AG09309 (cell line): ENCODE measurements around the gene CSTPP1.

Source experiments
- DNase-seq: peaks from one replicate; pipeline ENCODE4 v3.0.0-alpha.2; 2010; ENCODE audit warnings: low read depth
- H3K4me3 ChIP-seq: 2 replicates; pipeline ENCODE4 v1.5.1; 2011; ENCODE audit warnings: mild to moderate bottlenecking, low read depth, low read length, moderate library complexity; ENCODE audit not compliant: control insufficient read depth
- TF ChIP-seq, protein P1 (sequence below): IDR thresholded peaks from 2 replicates; pipeline ENCODE4 v1.5.1; 2011; ENCODE audit warnings: mild to moderate bottlenecking, low read depth, low read length, inconsistent platforms; ENCODE audit not compliant: insufficient read depth, control insufficient read depth; ENCODE audit errors: missing control alignments

CSTPP1 gene

DNA sequence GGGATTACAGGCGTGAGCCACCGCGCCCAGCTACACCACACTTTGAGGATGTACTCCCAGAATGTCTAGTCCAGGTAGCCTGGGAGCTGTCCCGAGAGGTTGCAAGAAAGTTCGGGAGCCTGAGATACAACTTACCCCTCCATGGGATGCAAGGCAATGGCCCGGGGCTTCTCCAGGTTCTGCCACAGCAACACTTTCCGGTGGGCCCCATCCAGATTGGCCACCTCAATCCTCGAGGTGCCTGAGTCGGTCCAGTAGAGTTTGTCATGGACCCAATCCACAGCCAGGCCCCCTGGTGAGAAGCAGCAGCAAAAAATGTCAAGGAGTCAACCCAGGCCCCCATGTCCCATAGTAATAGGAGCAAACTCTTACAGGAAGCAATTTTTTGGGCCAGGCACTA lies 43.7 kb upstream of the CSTPP1 start:
- no peak overlapping the region for H3K4me3 ChIP-seq
- no peak for DNase-seq
- TF ChIP-seq, protein P1, sequence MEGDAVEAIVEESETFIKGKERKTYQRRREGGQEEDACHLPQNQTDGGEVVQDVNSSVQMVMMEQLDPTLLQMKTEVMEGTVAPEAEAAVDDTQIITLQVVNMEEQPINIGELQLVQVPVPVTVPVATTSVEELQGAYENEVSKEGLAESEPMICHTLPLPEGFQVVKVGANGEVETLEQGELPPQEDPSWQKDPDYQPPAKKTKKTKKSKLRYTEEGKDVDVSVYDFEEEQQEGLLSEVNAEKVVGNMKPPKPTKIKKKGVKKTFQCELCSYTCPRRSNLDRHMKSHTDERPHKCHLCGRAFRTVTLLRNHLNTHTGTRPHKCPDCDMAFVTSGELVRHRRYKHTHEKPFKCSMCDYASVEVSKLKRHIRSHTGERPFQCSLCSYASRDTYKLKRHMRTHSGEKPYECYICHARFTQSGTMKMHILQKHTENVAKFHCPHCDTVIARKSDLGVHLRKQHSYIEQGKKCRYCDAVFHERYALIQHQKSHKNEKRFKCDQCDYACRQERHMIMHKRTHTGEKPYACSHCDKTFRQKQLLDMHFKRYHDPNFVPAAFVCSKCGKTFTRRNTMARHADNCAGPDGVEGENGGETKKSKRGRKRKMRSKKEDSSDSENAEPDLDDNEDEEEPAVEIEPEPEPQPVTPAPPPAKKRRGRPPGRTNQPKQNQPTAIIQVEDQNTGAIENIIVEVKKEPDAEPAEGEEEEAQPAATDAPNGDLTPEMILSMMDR = no peak

DNA sequence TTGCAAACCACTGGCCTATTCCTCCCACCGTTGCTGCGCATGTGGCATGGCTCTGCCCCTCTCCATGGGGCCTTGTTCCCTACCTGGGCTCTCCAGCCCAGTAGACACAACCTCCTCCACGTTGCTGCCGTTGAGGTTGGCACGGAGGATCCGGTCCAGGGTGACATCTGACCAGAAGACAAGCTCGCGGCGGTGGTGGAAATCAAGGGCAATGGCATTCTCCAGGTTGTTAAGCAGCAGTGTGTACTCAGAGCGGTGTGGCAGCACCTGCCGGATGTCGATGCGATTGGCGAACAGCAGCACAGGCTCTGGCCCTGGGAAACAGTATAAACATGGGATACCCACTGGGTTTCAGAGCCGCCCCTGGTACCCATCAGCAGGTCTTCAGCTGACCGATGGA lies 42.1 kb upstream of the CSTPP1 start:
- H3K4me3 ChIP-seq = no peak overlapping the region
- DNase-seq = no peak
- TF ChIP-seq, protein P1 = no peak

DNA sequence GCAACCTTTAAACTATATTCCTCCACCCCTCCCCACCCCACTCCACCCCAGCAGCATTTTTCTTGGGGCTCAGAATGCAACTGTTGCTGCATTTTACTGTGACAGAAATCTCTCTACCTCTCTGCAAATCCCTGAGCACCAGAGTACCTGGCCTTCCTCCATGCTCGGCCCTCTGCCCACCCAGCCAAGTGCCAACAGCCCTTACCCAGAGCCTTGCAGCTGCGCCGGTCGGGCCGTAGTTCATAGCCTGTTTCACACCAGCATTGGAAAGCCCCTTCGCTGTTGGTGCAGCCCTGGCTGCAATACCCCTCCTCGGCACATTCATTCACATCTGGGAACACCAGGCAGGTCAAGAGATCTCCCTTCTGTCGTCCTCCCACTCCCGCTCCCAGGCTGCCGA lies 41.6 kb upstream of the CSTPP1 start:
- no peak overlapping the region for H3K4me3 ChIP-seq
- TF ChIP-seq, protein P1 = no peak
- no peak for DNase-seq

DNA sequence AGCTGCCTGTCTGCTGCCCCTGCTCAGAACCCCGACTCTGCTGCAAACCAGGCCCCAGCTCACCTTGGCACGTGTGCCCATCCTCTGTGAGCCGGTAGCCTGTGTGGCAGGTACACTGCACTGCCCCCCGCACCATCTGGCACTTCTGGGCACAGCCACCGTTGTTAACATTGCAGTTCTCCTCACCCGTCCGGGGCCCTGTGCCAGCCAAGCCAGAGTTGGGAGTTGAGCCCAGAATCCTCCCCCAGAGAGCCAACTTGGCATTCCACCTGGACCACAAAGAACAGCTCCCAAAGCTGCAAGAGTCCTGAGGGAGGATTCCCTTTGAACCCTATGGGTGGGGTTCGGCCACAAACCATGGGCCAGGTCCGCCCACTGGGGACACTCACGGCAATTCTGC lies 40.7 kb upstream of the CSTPP1 start:
- TF ChIP-seq, protein P1 = no peak
- H3K4me3 ChIP-seq = no peak overlapping the region
- no peak for DNase-seq

DNA sequence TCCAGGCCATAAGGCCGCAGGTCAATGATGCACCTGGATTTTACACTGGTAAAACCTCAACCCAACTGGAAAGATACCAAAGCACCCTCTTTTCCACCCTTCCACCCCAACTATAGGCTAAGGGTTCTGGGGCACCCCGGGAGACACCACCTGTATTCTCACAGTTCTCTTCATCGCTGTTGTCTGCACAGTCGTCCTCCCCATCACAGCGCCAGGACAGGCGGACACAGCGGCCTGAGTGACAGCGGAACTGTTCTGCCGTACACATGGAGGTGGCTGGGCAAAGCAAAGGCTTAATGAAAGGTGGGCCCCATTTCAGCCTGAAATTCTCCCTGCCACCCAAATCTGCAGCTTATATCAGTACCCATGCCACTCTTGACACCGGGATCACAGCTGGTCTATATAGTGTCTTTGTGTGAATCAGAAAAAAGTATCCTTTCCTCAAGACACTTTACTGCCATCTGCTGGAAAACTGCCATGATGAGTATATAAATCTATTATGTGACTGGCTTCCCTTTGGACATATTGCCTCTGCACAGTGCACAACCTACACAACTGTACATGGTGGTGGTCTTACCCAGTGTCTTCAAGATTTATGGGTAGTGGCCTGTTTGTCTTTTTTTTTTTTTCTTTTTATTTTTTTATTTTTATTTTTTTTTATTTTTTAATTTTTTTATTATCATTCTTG lies 39.7 kb upstream of the CSTPP1 start:
- TF ChIP-seq, protein P1 = no peak
- no peak for DNase-seq
- no peak overlapping the region for H3K4me3 ChIP-seq

DNA sequence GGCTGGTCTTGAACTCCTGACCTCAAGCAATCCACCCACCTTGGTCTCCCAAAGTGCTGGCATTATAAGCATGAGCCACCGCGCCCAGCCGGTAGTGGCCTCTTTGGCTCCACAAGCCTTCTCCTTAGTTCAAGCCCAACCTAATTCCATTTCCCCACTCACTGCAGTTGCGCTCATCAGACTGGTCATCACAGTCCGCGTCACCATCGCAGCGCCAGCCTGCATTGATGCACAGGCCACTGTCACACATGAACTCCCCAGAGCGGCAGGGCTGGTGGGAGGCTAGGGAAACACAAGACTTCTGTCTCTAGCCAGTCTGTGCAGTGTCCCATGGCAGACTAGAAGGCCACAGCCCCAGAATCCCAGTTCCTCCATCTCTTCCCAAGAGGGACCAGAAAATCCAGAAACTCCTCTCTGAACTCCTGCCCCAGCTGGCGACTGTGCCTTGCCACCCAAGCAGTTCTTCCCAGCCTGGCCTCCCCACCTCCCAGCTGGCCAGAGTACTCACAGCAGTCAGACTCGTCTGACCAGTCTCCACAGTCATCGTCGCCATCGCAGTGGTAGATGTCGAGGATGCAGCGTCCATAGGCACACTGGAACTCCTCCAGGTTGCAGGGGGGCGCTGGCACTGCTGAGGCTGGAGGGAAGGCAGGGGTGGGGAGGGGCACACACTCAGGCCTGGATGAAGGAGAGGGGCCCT lies 38.0 kb upstream of the CSTPP1 start:
- no peak overlapping the region for H3K4me3 ChIP-seq
- DNase-seq = no peak
- TF ChIP-seq, protein P1 = no peak
